T-cell (primary cell): ENCODE data around the gene RTN3. TPM values are rescaled to one million over a fixed set of nuclear protein-coding genes. Genes with fewer than 3 reads are reported as not detected.
A peak's percentile ranks its signal among the peaks of the same experiment; 100 is the strongest.

Experiments
- ATAC-seq, 4 experiments: fragments of 200-7000 bp in 3 of 4; fragments of 150-1000 bp in 1 of 4; cut with Tn5 transposase; replicated peaks in 1 of 4; 1 replicate in 3 of 4; 2 replicates in 1 of 4; pipeline ENCODE4 v1.10.0; 2021; ENCODE audit warnings: moderate library complexity in 3 of 4, mild to moderate bottlenecking in 2 of 4, moderate number of reproducible peaks in 1 of 4
- CTCF ChIA-PET, 2 donors: fragments of 300-600 bp; sonication (Branson Sonifier 250); formaldehyde crosslinking; loops; one replicate each; lab custom pipeline; 2022; ENCODE audit warnings: antibody characterized with exemption in 2 of 2; lab: Charles Lee
- POLR2A ChIA-PET, 2 donors: fragments of 300-600 bp; sonication (Branson Sonifier 250); formaldehyde crosslinking; loops; one replicate each; lab custom pipeline; 2022; ENCODE audit warnings: antibody characterized with exemption in 2 of 2; lab: Charles Lee
- DNase-seq, 35 experiments: peaks; one replicate each; pipeline versions ENCODE4 v3.0.0 to v3.0.0-alpha.2; 2013 to 2023
- H3K27ac ChIP-seq: one replicate; pipeline ENCODE4 v1.5.1; 2013; ENCODE audit warnings: low read length
- H3K27me3 ChIP-seq, 2 experiments: replicated peaks in 1 of 2; 1 replicate in 1 of 2; 2 replicates in 1 of 2; pipeline versions ENCODE4 v1.6.1 to v1.7.0; 2013; ENCODE audit warnings: low read length in 1 of 2, mixed read lengths in 1 of 2; ENCODE audit not compliant: control insufficient read depth in 2 of 2, insufficient read depth in 2 of 2; ENCODE audit errors: extremely low read depth in 1 of 2
- H3K36me3 ChIP-seq, 2 donors: 1 replicate in 1 of 2; 2 replicates in 1 of 2; pipeline versions ENCODE4 v1.6.1 to v1.7.0; 2013; ENCODE audit warnings: low read length in 1 of 2; ENCODE audit not compliant: control insufficient read depth in 2 of 2, insufficient read depth in 1 of 2; ENCODE audit errors: extremely low read depth in 1 of 2
- H3K4me1 ChIP-seq, 2 experiments: 1 replicate in 1 of 2; 2 replicates in 1 of 2; pipeline versions ENCODE4 v1.6.1 to v1.7.0; 2013; ENCODE audit warnings: low read length in 2 of 2, mixed read lengths in 1 of 2; ENCODE audit not compliant: insufficient read depth in 2 of 2, control insufficient read depth in 1 of 2; ENCODE audit errors: extremely low read depth in 1 of 2
- H3K4me3 ChIP-seq, 2 donors: 1 replicate in 1 of 2; 2 replicates in 1 of 2; pipeline versions ENCODE4 v1.5.1 to v1.7.0; 2013; ENCODE audit warnings: mild to moderate bottlenecking in 2 of 2, low read length in 1 of 2, moderate library complexity in 1 of 2; ENCODE audit not compliant: control insufficient read depth in 1 of 2; ENCODE audit errors: extremely low read depth in 1 of 2
- H3K9me3 ChIP-seq: 2 replicates; pipeline ENCODE4 v1.7.0; 2013
- H3K27ac Mint-ChIP-seq, 2 donors: one replicate each; pipeline ENCODE4 v1.8.0; 2020 to 2021; ENCODE audit warnings: mild to moderate bottlenecking in 2 of 2, mixed read lengths in 2 of 2
- H3K27me3 Mint-ChIP-seq, 2 donors: one replicate each; pipeline ENCODE4 v1.8.0; 2021 to 2022; ENCODE audit warnings: mixed read lengths in 2 of 2
- H3K36me3 Mint-ChIP-seq: one replicate; pipeline ENCODE4 v1.8.0; 2021; ENCODE audit warnings: mixed read lengths
- H3K4me1 Mint-ChIP-seq, 3 donors: one replicate each; pipeline ENCODE4 v1.8.0; 2020 to 2022; ENCODE audit warnings: mixed read lengths in 3 of 3, mild to moderate bottlenecking in 1 of 3
- H3K4me3 Mint-ChIP-seq, 3 donors: one replicate each; pipeline ENCODE4 v1.8.0; 2020 to 2022; ENCODE audit warnings: mild to moderate bottlenecking in 3 of 3, mixed read lengths in 3 of 3, moderate library complexity in 3 of 3
- H3K9me3 Mint-ChIP-seq, 3 donors: one replicate each; pipeline ENCODE4 v1.8.0; 2020 to 2022; ENCODE audit warnings: mixed read lengths in 3 of 3
- WGBS: methylation state at CpG from one replicate; pipeline ENCODE4 v1.1.5; 2013; ENCODE audit warnings: missing lambda C conversion rate; ENCODE audit not compliant: insufficient coverage; 5-methylcytosine and 5-hydroxymethylcytosine counted together
- total RNA-seq, 35 experiments: library from RNA in 6 of 35; stranded (reverse) in 6 of 35; fragments of 120-200 nt in 1 of 35; gene quantifications; one replicate each; pipeline versions ENCODE4 v1.2.1 to v1.2.4 and lab custom pipeline; 2013 to 2026

RTN3 gene
- total RNA-seq, 5 donors from 2014 or later (not counting 1 experiment from before 2014, with no cell fraction given) = 25.0 to 39.7 (median 34.9) TPM

GRCh38 chr11:63643205-63643604 is 38.1 kb upstream of the RTN3 start:
- WGBS = no CpG with 5 or more reads among the region's 3 CpGs
- H3K4me1 ChIP-seq = no peaks in the 10 kb centered on the region

DNA sequence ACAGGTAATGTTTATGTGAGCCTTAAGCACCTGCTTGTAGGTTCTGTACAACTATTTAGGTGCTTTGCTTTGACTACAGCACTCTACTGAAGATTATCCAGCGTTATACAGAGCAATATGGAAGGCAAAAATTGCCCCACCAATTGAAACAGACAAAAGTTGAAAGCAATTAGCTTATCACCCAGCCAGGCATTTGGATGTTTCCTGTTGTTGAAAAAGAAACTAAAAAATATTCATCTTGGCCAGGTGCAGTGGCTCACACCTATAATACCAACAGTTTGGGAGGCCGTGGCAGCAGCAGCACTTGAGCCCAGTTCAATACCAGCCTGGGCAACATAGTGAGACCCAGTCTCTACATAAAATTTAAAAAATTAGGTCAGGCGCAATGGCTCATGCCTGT is 28.6 kb upstream of the RTN3 start:
- peak overlapping the region; percentile 69 to 71 for H3K27ac Mint-ChIP-seq
- WGBS = 83% methylated on average over 2 of the region's 3 CpGs

More at GRCh38 chr11:63643205-63643604, 38.1 kb upstream of the RTN3 start:
- no peaks in the 10 kb centered on the region for H3K9me3 Mint-ChIP-seq
- POLR2A ChIA-PET = no interaction called here
- Histone ChIP-seq H3K27ac (no peak overlapping the region), H3K9me3 (no peaks in the 10 kb centered on the region), H3K27me3 (no peaks in the 10 kb centered on the region), H3K36me3 (peaks cover 0 to 55% of the 10 kb centered on the region in 2 donors), H3K4me3 (no peak overlapping the region)
- H3K4me1 Mint-ChIP-seq = peaks cover 0 to 6% (median 4%) of the 10 kb centered on the region in 3 donors
- peaks cover 42% of the 10 kb centered on the region for H3K36me3 Mint-ChIP-seq
- DNase-seq (no peak), ATAC-seq (no peak)
- no peak overlapping the region for H3K4me3 Mint-ChIP-seq
- peak overlapping the region in 1 of 2 donors; percentile 23 for H3K27ac Mint-ChIP-seq
- CTCF ChIA-PET = no interaction called here
- no peaks in the 10 kb centered on the region for H3K27me3 Mint-ChIP-seq

DNA sequence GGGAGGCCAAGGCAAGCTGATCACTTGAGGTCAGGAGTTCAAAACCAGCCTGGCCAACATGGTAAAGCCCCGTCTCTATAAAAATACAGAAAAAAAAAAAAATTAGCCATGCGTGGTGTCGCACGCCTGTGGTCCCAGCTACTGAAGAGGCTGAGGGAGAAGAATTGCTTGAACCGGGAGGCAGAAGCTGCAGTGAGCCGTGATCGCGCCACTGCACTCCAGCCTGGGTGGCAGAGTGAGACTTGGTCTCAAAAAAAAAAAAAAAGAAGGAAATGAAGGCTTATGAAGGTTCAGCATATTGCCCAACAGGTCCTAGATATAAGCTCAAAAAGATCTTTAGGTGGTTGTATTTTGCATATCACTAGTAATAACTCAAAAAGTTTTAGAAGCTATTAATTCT is 20.3 kb upstream of the RTN3 start:
- Mint-ChIP-seq H3K9me3 (no peaks in the 10 kb centered on the region), H3K36me3 (peaks cover 14% of the 10 kb centered on the region), H3K4me3 (no peak overlapping the region), H3K27ac (no peak overlapping the region), H3K27me3 (no peaks in the 10 kb centered on the region), H3K4me1 (peaks cover 29 to 52% (median 48%) of the 10 kb centered on the region in 3 donors)
- 94% methylated on average over 4 of the region's 8 CpGs for WGBS
- CTCF ChIA-PET = interaction anchor here in 1 of 2 donors (0.9 kb wide), 1 partner anchor 182 kb away, joined by 4 read pairs; no protein-coding TSS in a partner anchor
- H3K27me3 ChIP-seq = no peaks in the 10 kb centered on the region
- DNase-seq (no peak), ATAC-seq (no peak)
- no peak overlapping the region for H3K4me3 ChIP-seq
- peaks cover 0 to 6% of the 10 kb centered on the region in 2 donors for H3K36me3 ChIP-seq
- H3K4me1 ChIP-seq = peaks cover 0 to 17% of the 10 kb centered on the region in 2 experiments
- no peak overlapping the region for H3K27ac ChIP-seq
- POLR2A ChIA-PET = interaction anchor here in 1 of 2 donors (0.6 kb wide), 1 partner anchor 174 kb away, joined by 4 read pairs; no protein-coding TSS in a partner anchor
- no peaks in the 10 kb centered on the region for H3K9me3 ChIP-seq

More for the DNA sequence above, 28.6 kb upstream of the RTN3 start:
- H3K4me3 Mint-ChIP-seq = no peak overlapping the region
- H3K4me3 ChIP-seq = no peak overlapping the region
- H3K4me1 Mint-ChIP-seq = peaks cover 17 to 19% (median 19%) of the 10 kb centered on the region in 3 donors
- no peaks in the 10 kb centered on the region for H3K27me3 ChIP-seq
- DNase-seq = no peak
- peaks cover 28% of the 10 kb centered on the region for H3K36me3 Mint-ChIP-seq
- H3K27ac ChIP-seq = no peak overlapping the region
- no peak for ATAC-seq
- no peaks in the 10 kb centered on the region for H3K27me3 Mint-ChIP-seq
- H3K9me3 Mint-ChIP-seq = no peaks in the 10 kb centered on the region
- ChIA-PET CTCF (no interaction called here), POLR2A (no interaction called here)
- H3K36me3 ChIP-seq = peaks cover 10 to 40% of the 10 kb centered on the region in 2 donors
- H3K9me3 ChIP-seq = no peaks in the 10 kb centered on the region
- H3K4me1 ChIP-seq = peaks cover 0 to 7% of the 10 kb centered on the region in 2 experiments

GRCh38 chr11:63663809-63664208 is 17.5 kb upstream of the RTN3 start:
- Mint-ChIP-seq H3K4me1 (peaks cover 42 to 67% (median 60%) of the 10 kb centered on the region in 3 donors), H3K27me3 (no peaks in the 10 kb centered on the region), H3K27ac (peak overlapping the region in 1 of 2 donors; percentile 46), H3K36me3 (peaks cover 10% of the 10 kb centered on the region), H3K9me3 (no peaks in the 10 kb centered on the region), H3K4me3 (no peak overlapping the region)
- CTCF ChIA-PET = no interaction called here
- WGBS = no CpG with 5 or more reads among the region's 1 CpG
- ATAC-seq = no peak
- Histone ChIP-seq H3K4me1 (peaks cover 3 to 22% of the 10 kb centered on the region in 2 experiments), H3K9me3 (no peaks in the 10 kb centered on the region), H3K36me3 (peaks cover 0 to 5% of the 10 kb centered on the region in 2 donors), H3K27ac (no peak overlapping the region), H3K27me3 (no peaks in the 10 kb centered on the region), H3K4me3 (no peak overlapping the region)
- no peak for DNase-seq
- POLR2A ChIA-PET = interaction anchor here in 1 of 2 donors (0.6 kb wide), 1 partner anchor 34 kb away, joined by 3 read pairs; no protein-coding TSS in a partner anchor

DNA sequence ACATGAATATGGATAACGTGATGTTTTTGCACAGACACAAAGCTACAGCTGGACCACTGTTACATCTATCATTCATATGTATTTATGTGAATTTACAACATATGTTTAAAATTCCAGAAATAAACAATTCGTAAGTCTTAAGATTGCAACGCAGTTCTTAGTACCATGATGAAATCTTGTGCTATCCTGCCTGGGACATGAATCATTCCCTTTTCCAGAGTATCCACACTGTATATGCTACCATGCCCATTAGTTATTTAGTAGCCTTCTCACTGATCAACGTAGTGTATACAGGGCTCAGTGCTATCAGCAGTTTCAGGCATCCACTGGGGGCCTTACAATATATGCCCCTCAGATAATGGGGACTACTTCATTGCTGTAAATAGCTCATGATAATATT is 14.4 kb upstream of the RTN3 start:
- Histone ChIP-seq H3K27me3 (no peaks in the 10 kb centered on the region), H3K4me1 (peaks cover 8 to 34% of the 10 kb centered on the region in 2 experiments), H3K36me3 (peaks cover 0 to 5% of the 10 kb centered on the region in 2 donors), H3K4me3 (no peak overlapping the region), H3K9me3 (no peaks in the 10 kb centered on the region), H3K27ac (no peak overlapping the region)
- Mint-ChIP-seq H3K4me1 (peaks cover 48 to 66% (median 55%) of the 10 kb centered on the region in 3 donors), H3K9me3 (no peaks in the 10 kb centered on the region), H3K36me3 (peaks cover 7% of the 10 kb centered on the region), H3K27me3 (no peaks in the 10 kb centered on the region), H3K4me3 (no peak overlapping the region), H3K27ac (no peak overlapping the region)
- DNase-seq (no peak), ATAC-seq (no peak)
- ChIA-PET CTCF (interaction anchor here in 1 of 2 donors (0.7 kb wide), 1 partner anchor 22 kb away, joined by 4 read pairs; no protein-coding TSS in a partner anchor), POLR2A (interaction anchor here in 1 of 2 donors (0.7 kb wide), 1 partner anchor 16 kb away, joined by 5 read pairs; no protein-coding TSS in a partner anchor)
- 100% methylated on average over 2 of the region's 4 CpGs for WGBS

DNA sequence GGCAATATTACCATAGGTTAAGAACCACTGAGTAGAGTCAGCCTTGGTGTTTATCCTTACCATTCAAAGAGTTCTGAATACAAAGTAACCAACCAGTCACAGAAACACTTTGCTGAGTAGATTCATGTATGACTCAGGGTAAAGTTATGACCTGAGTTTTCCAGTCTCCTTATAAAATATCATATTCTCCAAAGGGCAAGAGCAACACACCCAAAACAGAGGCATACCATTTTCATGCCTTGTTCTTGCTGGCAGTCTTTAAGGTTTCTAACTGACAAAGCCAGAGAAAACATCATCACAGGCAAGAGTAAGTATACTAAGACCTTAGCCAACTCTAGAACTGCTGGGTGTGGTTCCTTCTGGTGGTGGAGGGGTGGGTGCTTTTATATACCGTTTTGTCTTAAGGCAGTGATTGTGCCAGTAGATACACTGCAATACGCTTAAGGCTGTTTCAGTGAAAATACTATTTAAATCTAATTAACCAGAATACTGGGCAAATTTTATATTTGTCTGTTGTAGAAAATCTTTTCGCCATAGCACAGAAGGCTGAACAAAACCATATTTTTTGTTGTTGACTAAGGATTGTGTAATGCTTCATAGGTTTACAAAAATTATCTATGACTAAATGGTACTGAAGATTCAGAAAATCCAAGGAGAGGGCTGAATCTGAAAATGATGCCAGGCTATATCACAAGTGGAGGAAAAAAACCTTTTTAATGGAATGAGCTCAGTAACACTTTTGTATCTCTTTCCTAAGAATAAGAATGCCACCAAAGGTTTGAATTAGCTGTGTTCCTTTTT is 13.1 kb upstream of the RTN3 start:
- CTCF ChIA-PET = interaction anchor here (0.6 to 0.7 kb wide), 3 partner anchors 11 to 784 kb away, joined by 3 to 6 read pairs (median 6); no protein-coding TSS in a partner anchor
- H3K4me3 ChIP-seq = no peak overlapping the region
- H3K27me3 Mint-ChIP-seq = no peaks in the 10 kb centered on the region
- DNase-seq (no peak), ATAC-seq (no peak)
- POLR2A ChIA-PET = interaction anchor here in 1 of 2 donors (0.6 kb wide), 1 partner anchor 33 kb away, joined by 7 read pairs; no protein-coding TSS in a partner anchor
- peaks cover 10 to 36% of the 10 kb centered on the region in 2 experiments for H3K4me1 ChIP-seq
- H3K9me3 Mint-ChIP-seq = no peaks in the 10 kb centered on the region
- no peak overlapping the region for H3K27ac ChIP-seq
- no peak overlapping the region for H3K27ac Mint-ChIP-seq
- H3K36me3 Mint-ChIP-seq = peaks cover 7% of the 10 kb centered on the region
- peaks cover 0 to 5% of the 10 kb centered on the region in 2 donors for H3K36me3 ChIP-seq
- H3K4me1 Mint-ChIP-seq = peaks cover 47 to 65% (median 52%) of the 10 kb centered on the region in 3 donors
- H3K27me3 ChIP-seq = no peaks in the 10 kb centered on the region
- H3K9me3 ChIP-seq = no peaks in the 10 kb centered on the region
- no CpG with 5 or more reads among the region's 3 CpGs for WGBS
- H3K4me3 Mint-ChIP-seq = peak overlapping the region in 1 of 3 donors; percentile 9
